Activated CD4-positive, alpha-beta T cell treated with anti-CD3 and anti-CD28 coated beads, Interleukin-2, amount 50 U/mL, for 1 hour (primary cell): Measurements from ENCODE around the gene HECTD1.
"Not testable (repeated sequence)": the region's sequence is repeated elsewhere in the genome, so short reads cannot be mapped to it uniquely, and the experiment has no call there.

ENCODE experiments used
- DNase-seq: peaks from one replicate; pipeline ENCODE4 v3.0.0-alpha.2; 2020

The HECTD1 gene

DNA sequence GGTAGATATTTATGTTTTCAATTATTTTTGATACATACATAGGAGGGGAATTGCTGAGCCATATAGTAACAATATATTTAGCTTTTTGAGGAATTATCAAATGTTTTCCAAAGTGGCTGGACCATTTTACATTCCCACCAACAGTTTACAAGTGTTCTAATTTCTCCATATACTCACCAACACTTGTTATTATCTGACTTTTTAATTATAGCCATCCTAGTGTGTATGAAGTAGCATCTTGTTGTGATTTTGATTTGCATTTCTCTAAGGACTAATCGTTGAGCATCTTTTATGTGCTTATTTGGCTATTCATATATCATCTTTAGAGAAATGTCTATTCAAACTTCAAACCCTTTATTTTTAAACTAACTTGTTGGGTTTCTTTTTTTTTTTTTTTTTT is 17.2 kb upstream of the HECTD1 start:
- no peak for DNase-seq

- DNase-seq = no peak
Observed at GRCh38 chr14:31223331-31223730, 15.7 kb upstream of the HECTD1 start.

GRCh38 chr14:31222834-31223233 is 15.2 kb upstream of the HECTD1 start:
- no peak for DNase-seq

- no peak for DNase-seq
Observed at GRCh38 chr14:31221266-31221665, 13.7 kb upstream of the HECTD1 start.

DNA sequence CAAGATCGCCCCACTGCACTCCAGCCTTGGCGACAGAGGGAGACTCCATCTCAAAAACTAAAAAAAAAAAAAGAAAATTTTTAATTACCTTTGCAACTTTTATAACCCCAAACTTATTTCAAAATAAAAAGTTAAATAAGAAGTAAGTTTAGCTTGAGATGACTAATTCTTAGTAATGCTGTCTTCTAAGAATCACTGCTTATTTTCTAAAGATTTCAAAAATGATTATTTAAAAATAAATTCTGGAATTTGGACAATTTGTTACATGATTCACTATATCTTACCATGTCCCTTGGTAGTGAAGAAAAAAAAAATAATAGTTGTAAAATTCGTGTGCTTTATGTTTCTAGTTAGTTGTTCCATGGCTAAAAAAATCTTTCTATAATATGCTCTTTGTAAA is 11.6 kb upstream of the HECTD1 start:
- DNase-seq = no peak

- no peak for DNase-seq
Observed at GRCh38 chr14:31216359-31216758, 8.8 kb upstream of the HECTD1 start.

GRCh38 chr14:31212893-31213292 is 5.3 kb upstream of the HECTD1 start:
- no peak for DNase-seq

DNA sequence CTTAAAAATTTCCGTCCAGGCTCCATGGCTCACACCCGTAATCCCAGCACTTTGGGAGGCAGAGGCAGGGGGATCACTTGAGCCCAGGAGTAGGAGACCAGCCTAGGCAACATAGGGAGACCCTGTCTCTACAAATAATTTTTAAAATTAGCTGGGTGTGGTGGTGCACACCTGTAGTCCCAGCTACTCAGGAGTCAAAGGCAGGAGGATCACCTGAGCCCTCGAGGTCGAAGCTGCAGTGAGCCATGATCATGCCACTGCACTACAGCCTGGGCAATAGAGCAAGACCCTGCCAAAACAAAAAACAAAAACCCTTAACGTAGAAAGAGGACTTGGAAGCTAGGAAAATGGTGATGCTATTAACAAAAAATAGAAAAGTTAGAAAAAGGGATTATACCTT is 2.0 kb upstream of the HECTD1 start:
- no peak for DNase-seq

DNA sequence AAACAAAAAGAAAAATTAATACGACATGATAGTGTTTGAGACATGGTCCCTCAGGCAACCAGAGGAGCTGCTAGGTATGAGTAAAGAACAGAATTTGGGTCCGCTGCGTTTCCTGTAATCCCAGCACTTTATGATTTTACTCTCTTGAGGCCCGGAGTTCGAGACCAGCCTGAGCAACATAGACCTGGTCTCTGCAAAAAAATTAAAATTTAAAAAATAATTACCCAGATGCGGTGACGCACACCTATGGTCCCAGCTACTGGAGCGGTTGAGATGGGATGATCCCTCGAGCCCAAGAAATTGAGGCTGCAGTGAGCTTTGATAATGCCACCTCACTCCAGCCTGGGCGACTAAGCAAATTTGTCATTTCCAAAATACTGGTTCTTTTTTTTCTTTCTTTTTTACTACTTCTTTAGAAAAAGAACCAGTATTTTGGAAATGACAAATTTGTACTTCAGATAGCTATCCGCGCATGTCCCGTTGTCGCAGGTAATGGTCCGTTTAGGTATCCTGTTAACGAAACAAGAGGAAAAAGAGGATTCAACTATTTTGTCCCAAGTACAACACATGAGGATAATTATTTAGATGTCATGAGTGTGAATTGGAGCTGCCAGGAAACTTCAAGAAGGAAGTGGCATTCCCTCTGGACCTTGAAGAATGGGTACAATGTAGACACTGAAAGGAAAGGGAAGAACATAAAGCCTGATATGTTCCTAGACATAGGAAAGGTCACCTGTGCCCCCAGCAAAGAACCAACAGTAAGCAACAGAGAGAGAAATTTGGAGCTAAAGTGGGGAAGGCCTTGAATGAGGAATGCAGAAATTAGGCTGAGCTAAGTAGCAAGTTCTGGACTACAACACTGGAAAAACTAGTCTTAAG is 1.2 kb upstream of the HECTD1 start:
- peak; percentile 37 for DNase-seq

GRCh38 chr14:31207287-31207754 is 272 bp downstream of the HECTD1 start:
- DNase-seq = no peak

GRCh38 chr14:31206536-31207286 is 882 bp downstream of the HECTD1 start:
- DNase-seq = peak; percentile 39

- DNase-seq = no peak
Observed at GRCh38 chr14:31205681-31206535, 1.7 kb downstream of the HECTD1 start.

DNA sequence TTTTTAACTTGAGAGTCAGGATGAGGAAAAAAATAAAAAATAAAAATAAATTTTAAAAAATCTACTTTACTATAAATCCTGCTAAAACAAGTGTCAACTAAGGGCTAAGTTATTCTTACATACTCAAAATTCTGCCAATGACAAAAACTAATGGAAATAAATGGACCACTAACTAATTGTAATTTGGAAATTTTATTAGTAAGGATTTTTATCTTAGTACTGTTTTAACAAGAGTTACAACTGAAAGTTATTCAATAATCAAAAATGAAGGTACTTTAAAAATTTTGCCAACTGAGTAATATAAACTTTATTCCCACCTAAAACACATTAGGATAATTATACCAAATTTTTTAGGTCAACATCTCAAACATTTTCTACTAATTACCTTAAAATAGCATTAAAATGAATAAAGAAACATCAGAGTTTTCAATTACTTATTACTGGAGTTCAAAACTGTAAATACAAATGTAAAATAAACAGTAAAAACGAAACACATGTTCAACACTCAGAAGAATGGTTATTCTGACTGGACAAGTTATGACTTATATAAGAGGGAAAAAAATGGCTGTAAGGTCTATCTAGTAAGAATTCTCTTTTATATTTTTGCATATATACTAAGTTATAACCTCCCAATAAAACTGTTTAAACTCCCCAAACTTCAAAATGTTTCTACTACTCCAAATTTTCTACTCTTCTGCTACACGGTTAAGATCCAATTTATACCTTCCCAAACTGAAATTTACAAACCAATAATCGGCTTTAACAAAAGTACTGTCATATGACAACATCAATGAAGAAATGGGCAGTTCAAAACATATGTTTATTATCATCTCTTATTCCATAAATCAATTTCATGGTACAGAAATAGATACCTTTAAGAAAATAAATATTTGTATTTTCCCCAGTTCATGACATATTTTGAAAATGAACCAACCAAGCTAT is 2.7 kb downstream of the HECTD1 start:
- DNase-seq = no peak

- DNase-seq = not testable (repeated sequence)
Observed at GRCh38 chr14:31203899-31204592, 3.5 kb downstream of the HECTD1 start.

DNA sequence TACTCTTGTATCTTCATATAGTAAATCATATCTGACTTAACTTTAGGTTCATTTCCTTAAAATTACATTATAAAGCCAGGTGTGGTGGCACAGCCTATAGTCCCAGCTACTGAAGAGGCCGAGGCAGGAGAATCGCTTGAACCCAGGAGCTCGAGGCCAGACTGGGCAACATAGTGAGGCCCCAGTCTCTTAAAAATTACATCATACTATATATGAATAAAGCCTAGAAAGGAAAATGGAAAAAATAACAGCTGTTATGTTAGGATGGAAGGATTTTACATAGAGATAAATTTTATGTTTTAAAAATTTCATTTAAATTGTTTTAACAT is 4.2 kb downstream of the HECTD1 start:
- no peak for DNase-seq

GRCh38 chr14:31201111-31201510 is 6.5 kb downstream of the HECTD1 start:
- DNase-seq = no peak

GRCh38 chr14:31200702-31200990 is 6.9 kb downstream of the HECTD1 start:
- no peak for DNase-seq

GRCh38 chr14:31197671-31198070 is 9.9 kb downstream of the HECTD1 start:
- DNase-seq = no peak

DNA sequence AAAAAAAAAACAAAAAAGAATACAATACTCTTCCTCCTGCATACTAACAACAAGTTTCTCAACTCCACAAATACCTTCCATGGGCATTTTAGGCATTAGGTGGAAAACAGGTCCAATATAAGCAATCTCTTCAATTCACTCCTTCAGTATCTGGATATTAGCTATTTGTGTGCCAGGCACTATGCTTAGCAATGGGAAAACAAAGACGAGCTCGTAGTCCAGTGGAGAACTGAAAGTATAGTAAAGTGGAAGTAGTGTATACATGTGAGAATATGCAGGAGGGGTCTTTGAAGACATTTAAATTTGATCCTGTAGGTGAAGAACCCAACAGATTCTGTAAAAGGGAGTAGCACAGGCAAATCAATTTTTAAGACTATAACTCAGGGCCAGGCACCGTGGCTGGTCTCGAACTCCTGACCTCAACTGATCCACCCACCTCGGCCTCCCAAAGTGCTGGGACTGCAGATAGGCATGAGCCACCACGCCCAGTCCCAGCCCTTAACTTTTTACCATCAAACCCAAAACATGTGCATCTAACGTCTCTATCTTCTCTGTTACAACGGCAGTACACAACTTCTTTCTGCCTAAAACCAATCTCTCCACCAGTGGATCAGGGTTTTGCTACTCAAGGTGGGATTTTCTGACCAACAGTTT is 10.6 kb downstream of the HECTD1 start:
- no peak for DNase-seq

DNA sequence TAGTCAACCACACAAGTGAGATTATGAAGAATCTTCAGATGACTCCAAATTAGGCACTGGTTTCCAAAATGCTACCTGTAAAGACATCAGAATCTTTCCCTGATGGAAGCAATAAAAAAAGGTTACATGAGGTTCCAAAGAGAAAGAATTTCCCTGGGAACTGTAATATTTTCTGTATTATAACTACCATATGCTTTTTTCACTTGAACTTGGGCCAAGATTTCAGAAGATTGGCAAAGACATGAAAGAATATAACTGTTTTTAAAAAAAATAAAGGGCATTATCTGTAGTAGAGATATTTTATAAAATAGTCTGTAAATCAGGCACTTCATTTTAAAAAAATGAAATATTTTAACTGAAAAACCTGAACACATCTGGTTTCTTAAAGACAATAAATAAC is 12.9 kb downstream of the HECTD1 start:
- no peak for DNase-seq

GRCh38 chr14:31194095-31194494 is 13.5 kb downstream of the HECTD1 start:
- DNase-seq = no peak
